GM18858 (cell line): ENCODE measurements around the gene GNB3.

Experiments
- ATAC-seq: cut with Tn5 transposase; IDR thresholded peaks from one replicate; pipeline ENCODE4 v1.9.1; 2021; ENCODE audit not compliant: unreplicated experiment

Gene GNB3

GRCh38 chr12:6840761-6841515 is at the start of gene GNB3:
TSS of gene GNB3 (plus strand) at chr12:6840925. CDS start at chr12:6841288, 363 bp downstream.
- no peak for ATAC-seq

- ATAC-seq = no peak
Measured at GRCh38 chr12:6791931-6792520, 48.7 kb upstream of the GNB3 start.

- no peak for ATAC-seq
Measured at GRCh38 chr12:6792522-6793201, 48.1 kb upstream of the GNB3 start.

DNA sequence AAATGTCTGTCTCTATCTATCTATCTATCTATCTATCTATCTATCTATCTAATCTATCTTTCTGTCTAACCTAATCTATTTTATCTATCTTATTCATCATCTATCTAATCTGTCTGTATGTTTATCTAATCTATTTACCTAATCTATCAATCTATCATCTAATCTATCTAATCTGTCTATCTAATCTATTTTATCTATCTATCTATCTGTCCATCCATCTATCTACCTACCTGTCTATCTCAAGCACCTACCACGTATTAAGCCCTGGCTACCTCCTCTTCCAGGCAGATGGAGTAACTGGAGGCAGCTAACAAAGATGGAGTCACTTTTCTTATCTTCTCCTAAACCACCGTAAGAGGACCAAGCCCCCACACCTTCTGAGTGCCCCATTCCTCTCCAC is 45.6 kb upstream of the GNB3 start:
- no peak for ATAC-seq

DNA sequence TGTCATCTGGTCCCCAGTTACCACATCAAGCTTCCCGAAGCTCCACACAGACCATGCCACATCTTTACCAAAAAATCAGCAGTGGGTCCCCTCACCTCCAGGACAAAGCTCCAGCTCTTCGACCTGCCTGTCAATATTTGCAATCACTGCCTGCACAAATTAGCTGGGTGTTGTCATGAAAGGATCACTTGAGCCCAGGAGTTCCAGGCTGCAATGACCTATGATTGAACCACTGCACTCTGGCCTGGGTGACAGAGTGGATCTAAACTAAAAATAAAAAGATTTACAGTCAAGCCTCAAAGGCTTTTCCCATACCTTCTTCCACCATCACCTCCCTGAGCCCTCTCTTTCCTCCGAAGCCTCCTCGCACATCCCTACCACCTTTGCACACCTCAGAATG is 44.1 kb upstream of the GNB3 start:
- ATAC-seq = no peak

GRCh38 chr12:6799147-6799546 is 41.6 kb upstream of the GNB3 start:
- no peak for ATAC-seq

GRCh38 chr12:6807170-6807569 is 33.6 kb upstream of the GNB3 start:
- ATAC-seq = no peak

GRCh38 chr12:6809056-6809455 is 31.7 kb upstream of the GNB3 start:
- no peak for ATAC-seq

DNA sequence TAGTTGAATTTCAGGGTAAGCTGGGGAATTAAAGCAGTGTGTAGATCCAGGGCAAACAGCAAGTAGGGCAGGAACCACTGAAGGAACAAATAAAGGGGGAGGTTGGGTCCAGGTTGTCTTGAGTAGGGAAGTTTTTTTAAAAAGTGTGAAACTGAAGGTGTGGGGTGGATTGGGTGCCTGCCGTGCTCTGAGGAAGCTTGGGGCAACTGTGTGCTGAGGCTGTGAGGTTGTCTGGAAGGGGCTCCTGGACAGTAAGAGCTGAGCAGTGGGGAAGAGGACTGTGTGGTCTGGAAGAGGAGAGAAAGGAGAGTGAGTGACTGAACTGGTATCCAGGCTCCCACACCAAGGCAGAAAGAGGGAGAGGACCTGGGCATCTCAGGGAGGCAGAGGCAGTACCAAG is 30.0 kb upstream of the GNB3 start:
- ATAC-seq = no peak

DNA sequence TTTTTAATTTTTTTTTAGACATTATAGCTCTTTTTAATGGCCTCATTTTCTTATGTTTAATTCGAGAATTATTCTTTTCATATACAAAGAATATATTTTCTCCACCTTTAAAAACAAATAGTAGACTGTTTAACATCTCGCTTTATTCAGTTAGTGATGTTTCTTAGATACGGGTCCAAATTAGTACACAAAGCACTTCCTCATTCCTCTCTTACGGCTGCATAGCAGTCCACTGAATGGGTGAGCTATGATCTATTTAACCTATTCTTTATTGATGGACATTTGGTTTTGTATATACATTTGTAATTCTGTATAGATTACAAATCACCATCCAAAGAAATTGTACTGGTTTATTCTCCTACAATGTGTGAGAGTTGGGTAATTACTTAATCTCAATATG is 27.4 kb upstream of the GNB3 start:
- ATAC-seq = no peak

DNA sequence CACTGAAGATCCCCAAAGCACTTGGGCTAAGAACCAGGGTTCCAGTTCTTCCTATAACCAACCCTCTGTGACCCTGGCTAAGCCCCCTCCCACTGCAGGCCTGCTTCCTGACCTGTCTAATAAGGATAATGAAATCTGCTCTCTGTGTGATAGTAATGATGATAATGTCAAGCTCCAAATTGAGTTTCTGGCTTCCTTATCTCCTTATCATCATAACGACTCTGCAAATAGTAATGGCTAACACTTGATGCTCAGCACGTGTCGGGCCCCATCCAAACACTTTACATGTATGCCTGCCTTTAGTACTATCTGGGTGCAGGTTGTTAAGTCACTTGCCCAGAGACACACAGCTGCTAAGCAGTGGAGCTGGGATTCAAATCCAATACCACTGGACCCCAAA is 24.1 kb upstream of the GNB3 start:
- no peak for ATAC-seq

GRCh38 chr12:6817098-6817497 is 23.6 kb upstream of the GNB3 start:
- ATAC-seq = no peak

DNA sequence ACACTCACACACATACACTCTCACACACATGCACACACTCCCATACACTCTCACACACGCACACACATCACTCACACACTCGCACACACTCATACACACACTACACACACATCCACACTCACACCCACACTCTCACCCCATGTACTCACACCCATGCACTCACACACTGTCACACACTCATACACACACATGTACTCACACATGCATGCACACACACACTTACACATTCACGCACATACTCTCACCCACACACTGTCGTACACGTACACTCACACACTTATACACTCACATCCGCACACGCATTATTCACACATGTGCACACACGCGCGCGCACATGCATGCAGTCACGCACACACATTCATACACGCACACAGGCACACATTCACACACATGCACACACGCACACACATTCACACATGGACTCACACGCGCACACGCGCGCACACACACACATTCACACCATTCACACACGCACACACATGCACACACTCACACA is 23.0 kb upstream of the GNB3 start:
- ATAC-seq = no peak

DNA sequence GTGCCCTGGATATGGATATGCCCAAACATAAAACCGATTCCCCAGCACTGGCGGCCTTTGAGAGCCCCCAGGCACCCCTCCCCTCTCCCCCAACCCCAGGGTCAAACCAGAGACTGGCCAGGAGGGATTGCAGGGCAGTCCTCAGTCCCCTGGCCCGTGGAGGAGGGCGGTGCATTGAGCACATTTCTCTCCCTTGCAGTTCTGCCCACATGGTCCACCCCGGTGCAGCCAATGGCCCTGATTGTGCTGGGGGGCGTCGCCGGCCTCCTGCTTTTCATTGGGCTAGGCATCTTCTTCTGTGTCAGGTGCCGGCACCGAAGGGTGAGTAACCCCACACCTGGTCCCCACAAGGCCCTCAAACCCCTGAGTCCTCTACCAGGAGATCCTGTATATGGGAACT is 22.5 kb upstream of the GNB3 start:
- ATAC-seq = no peak

DNA sequence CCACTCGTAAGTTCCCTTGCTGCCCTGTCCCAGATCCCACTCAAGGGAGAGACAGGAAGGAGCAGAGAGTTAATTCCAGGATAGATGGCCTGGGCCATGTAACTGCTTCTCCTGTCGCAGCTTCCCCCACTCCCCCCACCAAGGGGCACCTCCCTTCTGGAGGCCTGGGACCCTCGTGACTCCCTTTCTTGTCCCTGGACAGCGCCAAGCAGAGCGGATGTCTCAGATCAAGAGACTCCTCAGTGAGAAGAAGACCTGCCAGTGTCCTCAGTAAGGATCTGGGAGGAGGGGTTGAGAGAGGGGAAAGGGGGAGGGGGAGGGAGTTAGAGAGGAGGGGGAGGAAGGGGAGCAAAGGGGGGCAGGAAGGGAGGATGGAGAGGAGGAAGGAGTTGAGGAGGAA is 22.1 kb upstream of the GNB3 start:
- no peak for ATAC-seq

GRCh38 chr12:6819106-6820030 is 21.4 kb upstream of the GNB3 start:
- no peak for ATAC-seq

DNA sequence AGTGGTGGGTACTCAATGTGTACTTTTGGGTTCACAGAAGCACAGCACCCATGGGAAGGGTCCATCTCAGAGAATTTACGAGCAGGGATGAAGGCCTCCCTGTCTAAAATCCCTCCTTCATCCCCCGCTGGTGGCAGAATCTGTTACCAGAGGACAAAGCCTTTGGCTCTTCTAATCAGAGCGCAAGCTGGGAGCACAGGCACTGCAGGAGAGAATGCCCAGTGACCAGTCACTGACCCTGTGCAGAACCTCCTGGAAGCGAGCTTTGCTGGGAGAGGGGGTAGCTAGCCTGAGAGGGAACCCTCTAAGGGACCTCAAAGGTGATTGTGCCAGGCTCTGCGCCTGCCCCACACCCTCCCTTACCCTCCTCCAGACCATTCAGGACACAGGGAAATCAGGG is 20.6 kb upstream of the GNB3 start:
- ATAC-seq = no peak

DNA sequence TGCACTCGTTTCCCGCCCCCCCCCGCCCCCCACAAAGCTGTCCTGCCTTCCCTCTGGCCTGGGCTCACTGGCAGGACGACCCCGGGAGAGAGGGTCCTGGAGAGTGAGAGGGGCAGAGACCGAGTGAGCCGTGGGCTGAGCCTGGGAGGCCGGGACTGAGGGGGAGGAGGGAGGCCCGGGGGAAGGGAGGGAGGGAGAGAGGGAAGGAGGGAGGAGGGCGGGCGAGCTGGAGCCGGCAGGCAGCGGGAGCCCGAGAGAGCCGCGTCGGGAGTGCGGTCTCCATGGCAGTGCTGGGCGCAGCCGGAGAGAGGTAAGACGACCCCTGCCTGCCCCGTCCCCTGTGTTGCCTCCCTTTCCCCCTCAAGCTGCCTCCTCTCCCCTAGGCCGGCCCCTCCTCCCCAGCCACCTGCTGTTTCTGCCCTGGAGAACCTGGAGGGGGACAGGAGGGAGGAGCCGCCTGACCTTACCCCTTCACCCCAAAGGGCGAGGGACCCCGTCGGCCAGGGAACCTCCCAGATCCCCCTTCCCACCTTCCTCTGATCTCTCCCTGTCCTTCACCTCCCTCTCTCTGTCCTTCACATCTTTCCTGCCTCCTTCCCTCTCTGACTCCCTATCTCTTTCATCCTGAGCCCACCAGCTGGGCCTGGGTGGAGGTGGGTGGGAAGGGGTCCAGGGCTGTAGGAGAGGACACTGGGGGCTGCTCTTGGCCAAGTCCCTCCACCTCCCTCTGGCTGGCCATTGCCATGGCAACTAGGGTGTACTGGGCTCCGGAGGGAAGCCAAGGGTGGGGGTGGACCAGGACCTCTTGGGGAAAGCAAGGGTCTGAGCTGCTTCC is 18.9 kb upstream of the GNB3 start, which contains the start of gene GPR162:
Gene GPR162, plus strand, starts transcription at position 231 of the 835 bp plus-strand sequence. CDS start 2,078 bp downstream, outside the sequence.
- no peak for ATAC-seq

GRCh38 chr12:6822426-6823135 is 18.1 kb upstream of the GNB3 start:
- no peak for ATAC-seq
